ENCODE data around the gene RAMP3.
"Not testable (repeated sequence)": the region's sequence is repeated elsewhere in the genome, so short reads cannot be mapped to it uniquely, and the experiment has no call there.

The RAMP3 gene

DNA sequence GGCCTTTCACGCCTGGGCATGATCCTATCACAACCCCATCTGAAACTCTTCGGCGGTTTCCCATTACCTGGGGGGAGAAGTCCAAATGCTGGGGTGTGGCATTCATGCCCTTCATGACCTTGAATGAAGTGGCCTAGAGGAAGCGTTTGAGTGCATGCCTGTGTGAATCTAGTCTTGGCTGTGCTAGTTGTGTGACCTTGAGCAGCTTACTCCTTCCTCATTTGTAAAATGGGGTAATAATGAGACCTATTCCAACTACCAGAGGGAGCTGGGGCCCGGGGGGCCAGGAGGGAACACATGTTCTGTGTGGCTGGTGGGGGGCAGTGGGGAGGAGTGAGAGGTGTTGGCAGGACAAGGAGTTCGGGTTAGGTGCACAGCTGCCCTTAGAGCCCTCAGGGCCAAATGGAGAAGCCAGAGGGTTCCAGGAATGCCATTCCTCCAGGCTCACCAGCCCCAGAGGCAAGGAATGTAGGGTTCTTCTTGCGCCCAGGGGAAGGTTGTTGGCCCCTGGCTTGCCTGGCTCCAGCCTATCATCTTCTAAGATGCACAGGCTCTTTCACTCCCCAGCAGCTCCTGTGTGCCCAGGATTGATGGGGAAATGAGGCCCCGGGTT lies 24.8 kb upstream of the RAMP3 start:
- DNase-seq = no peak

DNA sequence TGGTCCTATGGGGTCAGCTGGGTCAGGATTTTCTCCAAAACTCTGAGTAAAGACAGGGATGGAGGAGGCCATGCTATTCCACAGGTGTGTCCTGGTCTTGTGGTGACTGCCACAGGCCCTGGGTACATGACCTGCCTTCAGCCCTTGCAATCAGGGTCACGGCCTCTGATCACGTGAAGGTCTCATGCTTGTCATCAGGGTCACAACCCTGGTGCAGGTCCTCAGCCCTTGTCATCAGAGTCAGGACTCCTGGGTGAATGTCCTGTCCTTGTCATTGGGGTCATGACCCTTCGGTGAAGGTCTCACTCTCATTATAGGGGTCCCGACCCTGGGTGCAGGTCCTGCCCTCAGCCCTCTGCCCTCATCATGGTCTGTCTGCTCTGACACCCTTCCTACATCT lies 24.2 kb upstream of the RAMP3 start:
- DNase-seq = no peak

DNA sequence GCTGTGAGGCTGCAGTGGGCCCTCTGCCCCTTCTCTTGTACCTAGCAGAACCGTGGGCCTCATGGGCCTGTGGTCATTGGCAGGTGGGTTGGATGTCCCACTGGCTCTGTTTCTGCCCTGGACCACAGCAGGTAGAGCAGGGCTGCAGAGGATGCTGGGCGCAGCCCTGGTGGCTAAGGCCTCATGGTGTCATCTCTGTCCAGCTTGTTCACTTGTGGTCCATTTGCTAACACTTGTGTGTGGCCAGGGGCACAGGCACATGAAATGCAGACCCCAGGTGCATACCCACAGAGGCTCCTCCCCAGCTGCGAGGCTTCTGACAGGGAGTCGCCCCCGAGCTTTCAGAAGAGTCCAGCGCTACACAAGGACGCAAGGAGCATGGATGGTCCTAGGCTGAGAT lies 23.7 kb upstream of the RAMP3 start:
- no peak for DNase-seq

DNA sequence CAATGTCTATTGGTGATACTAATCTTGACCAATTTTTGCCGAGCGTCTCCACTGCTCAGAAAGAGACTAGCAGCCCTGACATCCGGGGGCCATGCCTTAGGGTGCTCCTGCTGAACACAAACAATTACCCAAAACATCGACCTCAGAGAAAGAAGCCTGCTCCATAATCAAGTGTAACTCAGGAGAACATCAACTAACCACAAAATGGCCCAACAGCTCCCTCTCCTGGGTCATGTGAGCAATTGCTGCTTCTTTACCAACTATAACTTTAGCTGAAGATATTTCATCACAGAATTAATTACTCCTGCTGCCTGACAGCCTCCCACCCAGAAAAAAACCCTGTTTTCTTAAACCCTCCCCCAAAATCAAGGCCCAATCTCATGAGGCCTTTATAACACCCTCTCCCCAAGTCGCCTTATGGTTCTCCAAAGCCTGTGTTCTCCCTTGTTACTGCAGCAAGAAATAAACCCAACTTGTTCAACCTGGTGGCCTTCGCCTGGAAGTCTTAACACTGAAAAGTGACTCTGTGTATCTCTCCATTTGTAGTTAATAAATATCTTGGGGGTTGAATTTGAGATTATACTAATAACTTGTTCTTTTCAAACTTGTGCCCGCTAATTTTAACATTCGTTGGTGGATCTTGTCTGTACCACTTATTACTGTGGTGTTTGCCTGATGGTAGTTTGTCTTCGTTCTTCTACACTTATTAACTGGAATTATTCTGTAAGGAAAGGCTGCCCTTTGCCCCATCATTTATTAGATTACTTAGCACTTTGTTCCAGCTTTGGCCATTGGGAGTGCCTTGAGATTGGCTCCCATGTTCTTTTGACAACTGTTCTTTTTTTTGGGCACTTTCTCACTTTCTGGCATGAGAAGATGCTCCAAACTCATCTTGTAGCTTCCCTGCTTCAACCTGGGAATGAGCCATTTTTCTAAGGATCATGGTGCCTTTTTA lies 21.2 kb upstream of the RAMP3 start:
- DNase-seq = peak; percentile 44

DNA sequence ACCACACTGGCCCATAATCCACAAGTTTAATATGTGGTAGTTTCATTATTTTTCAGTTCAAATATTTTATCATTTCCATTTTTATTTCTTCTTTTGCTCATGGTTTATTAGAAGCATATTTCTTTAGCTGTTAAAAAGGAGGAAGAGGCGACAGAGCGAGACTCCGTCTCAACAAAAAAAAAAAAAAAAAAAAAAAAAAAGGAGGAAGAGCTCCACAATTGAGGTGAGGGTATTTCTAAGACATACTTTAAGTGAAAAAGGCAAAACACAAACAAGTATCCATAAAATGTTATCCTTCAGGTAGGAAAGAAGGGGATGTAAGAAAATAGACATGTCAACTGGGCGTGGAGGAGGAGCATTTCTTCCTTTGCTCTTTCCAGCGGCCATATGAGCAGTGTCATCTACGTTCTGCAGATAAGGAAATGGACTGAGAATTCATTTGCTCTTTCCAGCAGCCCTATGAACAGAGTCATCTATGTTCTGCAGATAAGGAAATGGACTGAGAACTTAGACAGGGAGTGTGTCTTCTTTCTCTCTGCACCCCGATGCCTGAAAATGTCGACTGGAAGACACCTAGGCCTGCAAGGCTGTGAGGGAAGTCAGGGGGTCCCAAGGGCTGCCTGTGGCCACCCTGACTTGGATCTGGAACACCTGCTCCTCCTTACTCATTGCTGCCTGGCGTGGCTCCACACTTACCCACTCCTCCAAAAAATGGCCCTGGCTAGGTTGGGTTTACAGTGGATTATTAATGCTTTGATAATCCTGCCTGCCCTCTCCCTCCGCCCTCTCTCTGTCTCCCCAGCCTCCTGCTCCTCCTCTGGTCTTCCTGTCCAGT lies 18.9 kb upstream of the RAMP3 start:
- no peak for DNase-seq

DNA sequence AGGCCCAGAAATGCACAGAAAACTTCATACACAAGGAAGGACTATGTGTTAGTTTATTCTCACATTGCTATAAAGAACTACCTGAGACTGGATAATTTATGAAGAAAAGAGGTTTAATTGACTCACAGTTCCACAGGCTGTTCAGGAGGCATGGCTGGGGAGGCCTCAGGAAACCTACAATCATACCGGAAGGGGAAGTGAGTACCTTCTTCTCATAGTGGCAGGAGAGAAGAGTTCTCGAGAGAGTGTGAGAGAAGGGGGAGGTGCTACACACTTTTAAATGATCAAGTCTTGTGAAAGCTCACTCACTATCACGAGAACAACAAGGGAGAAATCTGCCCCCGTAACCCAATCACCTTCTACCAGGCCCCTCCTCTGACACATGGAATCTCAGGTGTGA lies 16.8 kb upstream of the RAMP3 start:
- no peak for DNase-seq

DNA sequence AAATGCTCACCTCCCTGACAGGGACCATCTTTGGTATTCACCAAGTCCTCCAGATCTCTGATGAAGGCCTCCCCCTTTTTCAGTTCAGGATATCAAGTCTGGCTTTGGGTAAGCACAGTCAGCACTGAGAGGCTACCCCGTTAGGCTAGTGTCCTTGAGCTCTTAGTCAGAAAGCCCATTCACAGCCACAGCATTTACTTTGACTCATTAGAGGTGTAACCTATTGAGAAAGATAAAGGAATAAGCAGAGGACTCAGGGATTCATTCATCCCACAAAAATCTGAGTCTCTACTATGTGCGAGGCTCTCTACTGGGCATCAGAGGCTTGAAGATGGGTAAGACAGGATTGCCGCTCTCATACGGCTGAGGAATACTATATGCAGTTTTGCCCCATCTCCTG lies 14.0 kb upstream of the RAMP3 start:
- no peak for DNase-seq

DNA sequence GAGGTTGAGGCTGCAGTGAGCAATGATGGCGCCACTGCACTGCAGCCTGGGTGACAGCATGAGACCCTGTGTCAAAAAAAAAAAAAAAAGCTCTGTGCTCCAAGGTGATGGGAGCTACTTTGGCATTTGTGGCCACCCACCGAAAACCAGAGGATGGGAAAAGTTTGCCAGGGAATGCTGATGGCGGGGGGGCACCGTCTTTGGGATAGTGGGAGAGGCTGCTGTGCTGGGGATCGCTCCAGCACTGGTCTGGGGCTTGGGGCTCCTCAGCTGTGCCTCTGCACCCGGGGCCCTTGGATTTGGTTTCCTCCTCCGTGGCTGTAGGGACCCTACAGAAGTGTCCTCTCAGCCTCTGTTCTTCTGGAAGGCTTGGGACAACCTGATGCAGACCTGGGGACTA lies 11.7 kb upstream of the RAMP3 start:
- no peak for DNase-seq

DNA sequence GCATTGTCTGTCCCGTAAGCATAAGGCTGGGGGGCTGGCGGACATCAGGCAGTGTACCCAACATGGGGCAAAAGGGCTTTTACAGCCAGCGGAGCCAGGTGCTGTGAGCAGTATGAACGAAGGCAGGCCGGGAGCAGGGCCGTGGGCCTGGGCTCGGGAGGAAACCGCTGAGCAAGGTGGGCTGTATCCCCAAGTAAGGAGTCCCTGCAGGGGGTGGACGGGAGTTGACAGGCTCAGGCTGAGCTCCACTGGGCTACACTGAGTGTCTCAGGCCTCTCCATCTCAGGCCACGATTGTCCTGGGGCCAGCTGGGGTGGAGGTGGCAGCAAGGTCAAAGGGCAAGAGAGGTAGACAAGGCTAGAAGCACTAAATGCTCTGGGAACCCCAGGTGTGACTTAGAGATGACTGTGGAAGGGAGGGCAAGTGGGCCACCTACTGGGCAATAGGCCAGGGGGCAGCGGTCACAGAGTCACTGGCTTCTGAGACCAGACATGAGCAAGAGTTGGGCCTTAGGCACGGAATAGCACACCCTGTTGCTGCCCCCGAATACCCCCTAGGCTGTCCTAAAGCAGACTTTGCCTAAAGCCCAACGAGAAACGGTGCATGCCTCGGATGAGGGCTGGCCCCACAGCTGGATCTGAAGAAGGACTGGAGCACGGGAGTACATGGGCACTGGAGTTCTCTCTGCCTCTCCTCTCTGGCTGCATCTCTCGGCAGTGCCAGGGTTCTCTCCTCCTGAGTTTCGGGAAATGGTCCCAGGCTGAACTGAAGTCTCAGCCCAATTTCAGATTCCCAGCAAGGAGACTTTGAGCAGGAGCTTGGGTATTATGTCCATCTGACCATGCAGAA lies 10.8 kb upstream of the RAMP3 start:
- DNase-seq = no peak

DNA sequence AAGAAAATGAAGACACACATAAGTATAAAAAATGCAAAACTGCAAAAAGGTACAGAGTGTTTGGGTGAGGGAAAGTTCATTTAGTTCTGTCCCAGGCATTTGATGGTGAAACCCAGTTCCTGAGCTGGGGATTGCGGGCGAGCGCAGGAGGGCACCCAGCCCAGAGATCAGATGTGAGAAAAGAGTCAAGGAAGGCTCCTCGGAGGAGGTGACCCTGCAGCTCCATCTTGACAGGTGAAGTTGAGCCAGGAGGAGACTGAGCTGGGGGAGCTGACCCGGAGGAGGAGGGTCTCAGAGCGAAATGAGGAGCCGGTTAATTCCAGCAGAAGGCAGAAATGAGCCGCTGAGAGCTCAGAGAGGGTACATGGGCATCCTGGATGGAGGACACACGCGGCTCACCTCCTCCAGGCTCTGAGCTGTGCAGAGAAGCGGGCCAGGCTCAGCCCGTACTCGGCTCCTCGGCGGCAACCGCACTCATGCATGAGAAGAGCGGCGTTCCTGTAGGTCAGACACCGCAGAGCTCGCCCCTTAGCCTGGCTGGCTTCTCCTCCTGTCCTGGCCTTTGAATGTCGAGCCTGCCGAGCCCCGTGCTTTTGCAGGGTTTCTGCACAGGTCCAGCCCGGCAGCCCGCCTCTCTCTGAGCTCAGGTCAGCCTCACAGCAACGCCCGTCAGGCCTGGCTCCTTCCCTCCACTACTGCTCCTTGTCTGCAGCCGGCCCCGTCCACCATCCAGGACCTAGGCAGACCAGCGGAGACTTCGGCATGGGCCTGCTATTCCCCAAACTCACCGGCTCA lies 9.5 kb upstream of the RAMP3 start:
- no peak for DNase-seq

DNA sequence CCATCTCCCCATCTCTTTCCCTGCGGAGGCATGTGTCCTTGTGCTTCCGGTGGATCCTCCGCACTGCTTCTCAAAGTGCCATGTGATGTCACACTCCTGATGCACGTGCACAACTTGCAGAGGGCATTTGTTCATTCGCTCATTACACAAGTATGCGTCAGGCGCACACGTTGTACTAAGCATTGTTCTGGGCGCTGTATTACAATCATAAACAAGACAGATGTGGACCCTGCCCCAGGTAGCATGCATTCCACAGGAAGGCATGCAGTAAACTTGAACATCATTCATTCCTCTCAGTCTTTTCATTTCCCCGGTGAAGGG lies 9.0 kb upstream of the RAMP3 start:
- no peak for DNase-seq

DNA sequence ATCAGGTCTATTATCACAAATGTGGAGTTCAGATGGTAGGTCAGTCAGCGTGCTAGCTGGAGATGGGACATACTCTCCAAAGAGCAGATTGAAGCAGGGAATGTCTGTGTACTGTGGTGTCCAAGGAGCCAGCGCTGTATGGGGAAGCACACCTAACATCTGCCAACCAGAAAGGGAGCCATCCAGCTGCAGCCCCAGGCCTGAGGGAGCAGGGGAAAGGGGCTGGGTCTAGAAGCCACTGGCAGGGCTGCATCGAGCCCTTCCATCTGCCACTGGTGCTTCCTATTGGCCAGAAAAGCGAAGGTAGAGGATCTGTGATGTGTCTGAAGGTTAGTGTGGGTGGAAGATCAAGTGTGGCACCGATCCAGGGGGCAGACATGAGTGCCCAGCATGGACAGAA lies 8.0 kb upstream of the RAMP3 start:
- no peak for DNase-seq

DNA sequence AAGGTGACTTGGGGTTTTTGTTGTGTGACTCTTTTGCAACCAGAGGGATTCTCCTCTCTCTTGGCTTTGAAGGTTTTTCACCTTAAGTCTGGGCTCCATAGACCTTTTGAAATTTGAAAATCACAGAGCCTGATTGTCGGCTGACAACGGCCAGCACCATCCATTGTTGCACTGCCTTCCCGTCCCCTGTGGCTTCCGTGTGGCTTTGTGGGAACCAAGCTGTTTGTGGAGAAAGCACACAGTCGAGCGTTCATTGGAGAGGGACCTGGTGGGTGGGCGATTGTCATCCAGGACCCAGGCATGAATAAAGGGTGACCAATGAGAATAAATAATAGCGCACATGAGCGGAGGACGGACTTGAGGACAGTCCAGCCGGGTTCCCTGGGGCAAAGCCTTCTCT lies 7.4 kb upstream of the RAMP3 start:
- no peak for DNase-seq

DNA sequence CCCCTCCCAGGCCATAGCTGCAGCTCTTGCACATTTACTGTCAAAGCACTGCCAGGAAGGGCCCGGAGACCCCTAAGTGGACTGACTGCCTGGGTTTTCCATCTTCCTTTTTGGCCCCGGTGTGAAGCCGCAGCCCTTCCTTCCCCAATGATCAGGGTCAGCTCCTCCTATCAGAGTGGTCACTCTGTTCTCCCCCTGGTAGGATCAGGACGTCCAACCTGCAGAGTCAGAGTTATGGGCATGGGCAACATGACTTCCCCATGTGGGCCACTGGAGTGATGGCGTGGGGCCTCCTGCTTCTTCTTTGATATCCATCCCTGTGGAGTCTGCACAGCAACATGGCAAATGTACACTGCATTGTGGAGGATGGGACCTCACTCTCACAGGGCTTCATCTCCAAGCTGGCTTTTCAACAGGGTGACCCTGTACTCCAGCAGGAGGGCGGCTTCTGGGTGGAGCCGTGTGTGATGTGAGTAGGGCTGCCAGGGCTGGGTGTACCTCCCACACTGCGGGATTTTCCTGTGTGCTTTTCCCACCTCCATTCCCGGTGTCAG lies 6.4 kb upstream of the RAMP3 start:
- no peak for DNase-seq

DNA sequence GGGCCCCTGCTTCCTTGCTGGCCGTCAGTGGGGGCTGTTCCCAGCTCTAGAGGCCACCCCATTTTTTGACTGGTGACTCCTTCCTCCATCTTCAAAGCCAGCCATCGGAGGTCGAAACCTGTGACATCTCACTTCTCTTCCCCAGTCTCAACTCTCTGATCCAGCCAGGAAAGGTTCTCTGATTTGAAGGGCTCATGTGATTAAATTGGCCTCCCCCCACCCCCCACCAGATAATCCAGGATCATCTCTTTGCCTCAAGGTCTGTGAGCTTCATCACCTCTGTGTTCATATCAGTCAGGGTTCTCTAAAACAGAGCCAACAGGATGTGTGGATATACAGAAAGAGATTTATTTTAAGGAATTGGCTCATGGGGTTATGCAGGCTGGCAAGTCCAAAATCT lies 5.6 kb upstream of the RAMP3 start:
- DNase-seq = no peak

DNA sequence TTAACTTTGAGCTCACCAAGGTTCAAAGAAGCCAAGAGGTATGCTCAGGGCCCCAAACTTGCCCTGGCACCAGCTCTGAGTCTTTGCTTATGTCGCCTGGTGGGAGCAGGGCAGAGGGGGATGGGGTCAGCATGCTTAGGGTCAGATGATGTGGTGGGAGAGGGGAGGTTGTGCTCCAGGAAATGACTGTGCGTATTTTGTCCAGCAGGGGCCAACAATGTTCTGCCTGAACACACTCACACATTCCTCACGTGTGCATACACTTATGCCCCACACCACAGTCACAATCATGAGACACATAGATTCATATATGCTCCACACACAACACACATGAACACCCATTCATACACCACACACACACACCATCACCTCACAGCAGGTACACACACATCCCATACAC lies 4.4 kb upstream of the RAMP3 start:
- DNase-seq = no peak

DNA sequence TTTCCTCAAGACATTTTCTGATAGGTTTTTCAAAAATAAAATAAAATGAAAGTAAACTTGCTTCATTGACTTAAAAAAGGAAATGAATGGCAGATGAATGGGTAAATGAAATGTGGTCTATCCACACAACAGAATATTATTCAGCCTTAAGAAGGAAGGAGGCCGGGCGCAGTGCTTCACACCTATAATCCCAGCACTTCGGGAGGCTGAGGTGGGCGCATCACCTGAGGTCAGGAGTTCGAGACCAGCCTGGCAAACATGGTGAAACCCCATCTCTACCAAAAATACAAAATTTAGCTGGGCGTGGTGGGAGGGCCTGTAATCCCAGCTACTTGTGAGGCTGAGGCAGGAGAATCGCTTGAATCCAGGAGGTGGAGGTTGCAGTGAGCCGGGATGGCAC lies 3.7 kb upstream of the RAMP3 start:
- not testable (repeated sequence) for DNase-seq

DNA sequence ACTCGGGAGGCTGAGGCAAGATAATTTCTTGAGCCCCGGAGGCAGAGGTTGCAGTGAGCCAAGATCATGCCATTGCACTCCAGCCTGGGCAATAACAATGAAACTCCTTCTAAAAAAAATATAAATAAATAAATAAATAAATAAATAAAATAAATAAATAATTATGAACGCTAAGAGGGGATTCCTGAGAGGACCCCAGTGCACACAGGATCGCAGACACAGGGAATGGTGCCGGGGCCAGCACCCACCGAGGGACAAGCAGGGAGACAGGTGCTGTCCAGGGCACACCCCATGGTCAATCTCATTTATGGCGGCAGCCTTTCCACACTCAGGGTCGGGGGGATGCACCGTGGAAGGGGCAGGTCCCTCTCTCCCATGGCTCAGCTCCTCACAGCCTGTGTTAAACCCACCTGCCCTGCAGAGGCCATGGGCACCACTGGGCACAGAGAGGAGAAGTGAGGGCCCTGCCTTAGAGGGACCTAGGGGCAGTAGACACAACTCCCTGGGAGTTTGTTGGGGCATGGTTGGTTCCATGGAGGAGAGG lies 2.2 kb upstream of the RAMP3 start:
- DNase-seq = no peak

DNA sequence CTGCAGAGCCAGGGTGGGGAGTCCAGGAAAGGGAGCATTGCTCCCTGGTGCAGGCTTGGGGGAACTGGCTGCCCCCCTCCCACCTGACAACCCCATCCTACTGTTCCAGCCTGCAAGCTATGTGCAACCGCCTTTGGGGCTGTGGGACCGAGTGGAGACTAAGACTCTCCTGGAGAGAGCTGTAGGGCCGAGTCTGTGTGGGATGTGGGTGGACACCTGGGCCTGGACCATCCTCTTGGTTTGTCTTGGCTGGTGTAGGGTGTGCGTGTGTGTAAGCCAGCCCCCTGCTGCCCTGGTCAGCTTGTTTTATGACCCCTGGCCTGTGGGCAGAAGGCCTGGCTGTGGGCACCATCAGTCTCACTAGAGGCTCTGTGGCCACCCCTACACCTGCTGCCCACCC lies 1.6 kb upstream of the RAMP3 start:
- DNase-seq = no peak

DNA sequence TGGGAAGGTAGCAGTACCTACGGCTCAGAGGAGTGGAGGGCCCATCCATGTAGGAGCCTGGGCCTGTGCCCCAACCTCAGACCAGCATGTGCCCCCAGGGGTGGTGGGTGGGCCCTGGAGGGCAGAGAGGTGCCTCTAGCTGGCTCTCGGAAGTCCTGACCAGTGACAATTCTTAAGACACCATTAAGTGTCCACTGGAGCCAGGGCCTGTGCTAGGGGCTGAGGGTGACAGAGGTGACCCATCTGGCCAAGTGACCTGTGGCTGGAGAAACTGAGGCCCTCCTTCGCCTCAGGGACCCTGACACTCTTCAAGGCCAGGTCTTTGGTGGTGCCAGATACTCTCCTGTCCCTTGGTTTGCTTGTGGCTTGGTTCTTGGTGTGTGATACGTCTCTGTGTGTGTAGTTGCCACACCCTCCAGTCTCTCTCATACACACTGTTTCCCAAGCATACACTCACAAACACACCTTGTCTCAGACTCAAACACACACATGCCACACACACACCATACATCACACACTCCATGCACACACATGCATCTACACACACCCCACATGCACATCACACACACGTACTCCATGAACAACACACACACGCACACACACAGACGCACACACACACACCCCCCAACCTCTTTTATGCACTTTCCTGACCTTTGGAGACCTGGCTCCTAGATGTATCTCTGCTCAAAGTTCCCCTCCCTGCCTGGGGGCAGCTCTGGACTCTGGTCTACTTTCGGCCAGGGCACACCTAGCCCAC lies 897 bp upstream of the RAMP3 start:
- DNase-seq = no peak

DNA sequence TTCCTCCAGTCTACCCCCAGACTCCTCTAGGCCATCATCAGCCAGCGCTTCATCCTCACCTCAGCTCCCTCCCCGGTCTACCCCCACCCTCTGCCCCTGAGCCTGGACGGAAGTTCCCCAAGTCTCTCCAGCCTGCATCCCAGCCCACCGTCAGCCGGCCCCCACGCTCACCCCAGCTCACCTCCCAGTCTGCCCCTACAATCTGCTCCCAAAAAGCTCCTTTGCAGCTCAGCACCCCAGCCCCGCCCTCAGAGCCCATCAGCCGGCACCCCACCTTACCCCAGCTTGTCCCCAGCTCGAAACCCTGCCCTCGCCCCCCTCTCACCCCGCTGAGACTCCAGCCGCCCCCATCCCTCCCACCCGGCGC lies 322 bp upstream of the RAMP3 start:
- DNase-seq = no peak
